ENCODE data around the gene CDCA4. TPM values are rescaled to one million over a fixed set of nuclear protein-coding genes. Genes with fewer than 3 reads are reported as not detected.

CDCA4 gene
- total RNA-seq, 2 experiments from 2014 or later: 59.4 to 63.5 TPM

DNA sequence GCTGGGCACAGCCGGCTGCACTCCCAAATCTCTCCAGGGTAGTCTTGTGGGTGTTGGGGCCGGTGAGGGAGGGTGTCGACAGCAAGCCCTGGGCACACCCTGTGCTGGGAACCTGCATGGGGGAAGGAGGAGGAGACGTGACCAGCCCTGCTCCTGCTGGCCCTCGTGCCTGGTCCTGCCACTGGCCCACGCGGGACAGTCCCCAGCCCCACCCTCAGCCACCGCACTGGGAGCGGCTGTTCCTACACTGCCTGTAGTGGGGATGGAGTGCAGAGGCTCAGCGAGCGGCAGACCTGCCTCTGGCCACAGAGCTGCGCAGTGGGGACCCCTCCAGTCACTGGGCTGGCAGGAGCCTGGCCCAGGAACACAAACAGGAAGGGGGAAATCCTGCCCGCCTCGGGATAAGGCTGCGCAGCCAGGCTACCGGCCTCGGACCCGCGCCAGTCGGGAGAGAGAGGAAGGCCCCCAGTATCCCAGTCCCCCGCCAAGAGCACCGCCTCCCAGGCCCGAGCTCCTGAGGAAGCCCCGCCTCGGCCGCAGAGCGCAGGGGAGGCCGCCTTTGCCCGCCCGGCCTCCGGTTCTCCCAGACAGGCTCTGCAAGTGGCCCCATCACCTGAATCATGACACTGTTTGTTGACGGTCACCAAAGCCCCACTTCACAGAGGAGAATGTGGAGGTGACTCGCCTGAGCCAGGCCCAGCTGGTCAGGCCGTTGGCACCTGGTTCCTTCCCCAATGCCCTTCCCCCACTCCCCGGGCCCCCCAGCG lies 53.3 kb downstream of the CDCA4 start:
- intact Hi-C loops (cut with micrococcal nuclease): no loop called here
- no peak overlapping the region for H3K4me3 Mint-ChIP-seq
- no peaks in the 10 kb centered on the region for H3K36me3 Mint-ChIP-seq (ENCODE audit: low read depth)
- ATAC-seq (no peak), DNase-seq (no peak)
- TF ChIP-seq CTCF (IDR thresholded peaks at IDR 0.05): no peak
- CTCF ChIA-PET: interaction anchor here (1.0 kb wide), 1 partner anchor 9 kb away, joined by 3 read pairs; no protein-coding TSS in a partner anchor
- POLR2A ChIA-PET: no interaction called here
- peaks cover 11% of the 10 kb centered on the region for H3K27me3 Mint-ChIP-seq
- no peaks in the 10 kb centered on the region for H3K4me1 Mint-ChIP-seq (ENCODE audit: low read depth)
- no peaks in the 10 kb centered on the region for H3K9me3 Mint-ChIP-seq
- no peak overlapping the region for H3K27ac Mint-ChIP-seq

- no peak for TF ChIP-seq CTCF (IDR thresholded peaks at IDR 0.05)
- no peak for ATAC-seq
- no peaks in the 10 kb centered on the region for H3K4me1 Mint-ChIP-seq (ENCODE audit: low read depth)
- ChIA-PET CTCF (interaction anchor here (1.0 kb wide), 1 partner anchor 9 kb away, joined by 3 read pairs; no protein-coding TSS in a partner anchor), POLR2A (no interaction called here)
- no peak overlapping the region for H3K4me3 Mint-ChIP-seq
- H3K27me3 Mint-ChIP-seq: peaks cover 11% of the 10 kb centered on the region
- no peaks in the 10 kb centered on the region for H3K36me3 Mint-ChIP-seq (ENCODE audit: low read depth)
- no peaks in the 10 kb centered on the region for H3K9me3 Mint-ChIP-seq
- DNase-seq: no peak
- no peak overlapping the region for H3K27ac Mint-ChIP-seq
- intact Hi-C loops (cut with micrococcal nuclease): no loop called here
Observed at GRCh38 chr14:104966981-104967385, 53.9 kb downstream of the CDCA4 start.

GRCh38 chr14:104966261-104966865 lies 54.5 kb downstream of the CDCA4 start:
- H3K27ac Mint-ChIP-seq: no peak overlapping the region
- ChIA-PET POLR2A (no interaction called here), CTCF (no interaction called here)
- peaks cover 11% of the 10 kb centered on the region for H3K27me3 Mint-ChIP-seq
- no peak overlapping the region for H3K4me3 Mint-ChIP-seq
- DNase-seq (no peak), ATAC-seq (no peak)
- no peaks in the 10 kb centered on the region for H3K9me3 Mint-ChIP-seq
- H3K4me1 Mint-ChIP-seq (ENCODE audit: low read depth): no peaks in the 10 kb centered on the region
- no peaks in the 10 kb centered on the region for H3K36me3 Mint-ChIP-seq (ENCODE audit: low read depth)
- no peak for TF ChIP-seq CTCF (IDR thresholded peaks at IDR 0.05)
- intact Hi-C loops (cut with micrococcal nuclease): no loop called here

GRCh38 chr14:104965561-104966231 lies 55.2 kb downstream of the CDCA4 start:
- TF ChIP-seq CTCF (IDR thresholded peaks at IDR 0.05): no peak
- intact Hi-C loops (cut with micrococcal nuclease): no loop called here
- Mint-ChIP-seq H3K27me3 (peaks cover 11% of the 10 kb centered on the region), H3K27ac (no peak overlapping the region), H3K36me3 (ENCODE audit: low read depth) (no peaks in the 10 kb centered on the region), H3K9me3 (no peaks in the 10 kb centered on the region), H3K4me3 (no peak overlapping the region), H3K4me1 (ENCODE audit: low read depth) (no peaks in the 10 kb centered on the region)
- ChIA-PET CTCF (interaction anchor here (0.8 to 1.2 kb wide), 3 partner anchors 10 to 80 kb away, joined by 3 to 6 read pairs (median 3); no protein-coding TSS in a partner anchor), POLR2A (no interaction called here)
- ATAC-seq (no peak), DNase-seq (no peak)

- Mint-ChIP-seq H3K36me3 (ENCODE audit: low read depth) (no peaks in the 10 kb centered on the region), H3K4me1 (ENCODE audit: low read depth) (no peaks in the 10 kb centered on the region), H3K27me3 (peaks cover 11% of the 10 kb centered on the region), H3K4me3 (no peak overlapping the region), H3K27ac (no peak overlapping the region), H3K9me3 (no peaks in the 10 kb centered on the region)
- no peak for TF ChIP-seq CTCF (IDR thresholded peaks at IDR 0.05)
- ChIA-PET POLR2A (no interaction called here), CTCF (interaction anchor here (0.8 to 1.4 kb wide), 5 partner anchors 9 to 82 kb away, joined by 3 to 6 read pairs (median 4); no protein-coding TSS in a partner anchor)
- intact Hi-C loops (cut with micrococcal nuclease): no loop called here
- ATAC-seq: no peak
- DNase-seq: no peak
Observed at GRCh38 chr14:104964546-104964945, 56.3 kb downstream of the CDCA4 start.
